Left lobe of liver (tissue), 2 donors: ENCODE results near the gene PLXNA3. TPM values are rescaled to one million over a fixed set of nuclear protein-coding genes. Genes with fewer than 3 reads are reported as not detected.

ENCODE experiments used
- ATAC-seq: fragments of 200-7000 bp; cut with Tn5 transposase; one replicate; pipeline ENCODE4 v1.9.1; 2020; ENCODE audit warnings: mild to moderate bottlenecking, moderate library complexity
- DNase-seq: peaks from one replicate; pipeline ENCODE4 v3.0.0-alpha.2; 2020; ENCODE audit warnings: low spot score
- total RNA-seq: library from RNA; stranded (reverse); gene quantifications from one replicate; pipeline ENCODE4 v1.2.1, GENCODE V29; 2021
- donor health status: DM: no; HTN: no; CAD: no; lungs with moderate emphysema.
- donor health status: DM: no; HTN: yes; CAD: no.

Gene PLXNA3
- total RNA-seq: 4.5 TPM

- ATAC-seq (peak; percentile 82), DNase-seq (no peak)
Observed at GRCh38 chrX:154458116-154458953, at the start of gene PLXNA3. PLXNA3 (plus strand) TSS chrX:154458281; CDS start chrX:154460184, 1,903 bp downstream.

GRCh38 chrX:154408659-154409221 lies 49.3 kb upstream of the PLXNA3 start:
- no peak for ATAC-seq
- DNase-seq: no peak

GRCh38 chrX:154409222-154409871 lies 48.7 kb upstream of the PLXNA3 start, which contains the start of gene DNASE1L1:
DNASE1L1 (minus strand) TSS chrX:154409254; CDS start chrX:154405568, 3,686 bp downstream.
- ATAC-seq (peak; percentile 36), DNase-seq (peak; percentile 60)

GRCh38 chrX:154411981-154412340 lies 46.1 kb upstream of the PLXNA3 start:
- DNase-seq (peak; percentile 68), ATAC-seq (peak; percentile 89)

GRCh38 chrX:154412468-154412867 lies 45.6 kb upstream of the PLXNA3 start:
- ATAC-seq: no peak
- DNase-seq: no peak

GRCh38 chrX:154413142-154413541 lies 44.9 kb upstream of the PLXNA3 start:
- ATAC-seq: no peak
- no peak for DNase-seq

- ATAC-seq (no peak), DNase-seq (no peak)
Observed at GRCh38 chrX:154417157-154417556, 40.9 kb upstream of the PLXNA3 start.

- DNase-seq: no peak
- no peak for ATAC-seq
Observed at GRCh38 chrX:154419189-154419588, 38.9 kb upstream of the PLXNA3 start.

GRCh38 chrX:154419688-154420401 lies 38.2 kb upstream of the PLXNA3 start:
- peak; percentile 33 for ATAC-seq
- DNase-seq: no peak

GRCh38 chrX:154420402-154420756 lies 37.7 kb upstream of the PLXNA3 start:
- ATAC-seq (no peak), DNase-seq (no peak)

- ATAC-seq: no peak
- DNase-seq: no peak
Observed at GRCh38 chrX:154426916-154427770, 30.9 kb upstream of the PLXNA3 start.

GRCh38 chrX:154428176-154429171 lies 29.6 kb upstream of the PLXNA3 start, which contains the start of gene ATP6AP1:
ATP6AP1 (plus strand) TSS chrX:154428677; CDS start chrX:154428693, 16 bp downstream.
- DNase-seq (peak; percentile 92), ATAC-seq (peak; percentile 99)

GRCh38 chrX:154429711-154430110 lies 28.4 kb upstream of the PLXNA3 start:
- ATAC-seq (no peak), DNase-seq (no peak)

GRCh38 chrX:154430479-154430878 lies 27.6 kb upstream of the PLXNA3 start:
- no peak for DNase-seq
- ATAC-seq: no peak

- no peak for ATAC-seq
- no peak for DNase-seq
Observed at GRCh38 chrX:154430916-154431315, 27.2 kb upstream of the PLXNA3 start.

- ATAC-seq (no peak), DNase-seq (no peak)
Observed at GRCh38 chrX:154431341-154431740, 26.7 kb upstream of the PLXNA3 start.

- DNase-seq: no peak
- ATAC-seq: no peak
Observed at GRCh38 chrX:154432210-154432609, 25.9 kb upstream of the PLXNA3 start.

- ATAC-seq (no peak), DNase-seq (no peak)
Observed at GRCh38 chrX:154433605-154434004, 24.5 kb upstream of the PLXNA3 start.
